GM13976 (cell line): Measurements from ENCODE around the gene PPP1R12C.

Source experiments
- DNase-seq: peaks from one replicate; pipeline ENCODE4 v3.0.0; 2012; ENCODE audit warnings: low spot score
- in situ Hi-C: fragments of 300-500 bp; cut with MboI; formaldehyde crosslinking; loops from one replicate; pipeline ENCODE4 v1.12.0; 2022; ENCODE audit warnings: low sequenced_read_pairs, mixed read lengths, inconsistent platforms; ENCODE audit not compliant: unreplicated experiment
- TF ChIP-seq, protein P1 (sequence below): IDR thresholded peaks from 2 replicates; pipeline ENCODE4 v1.5.1; 2012; ENCODE audit warnings: borderline replicate concordance, mild to moderate bottlenecking; ENCODE audit not compliant: insufficient read depth; ENCODE audit errors: extremely low read depth, missing control alignments, control extremely low read depth

The PPP1R12C gene

DNA sequence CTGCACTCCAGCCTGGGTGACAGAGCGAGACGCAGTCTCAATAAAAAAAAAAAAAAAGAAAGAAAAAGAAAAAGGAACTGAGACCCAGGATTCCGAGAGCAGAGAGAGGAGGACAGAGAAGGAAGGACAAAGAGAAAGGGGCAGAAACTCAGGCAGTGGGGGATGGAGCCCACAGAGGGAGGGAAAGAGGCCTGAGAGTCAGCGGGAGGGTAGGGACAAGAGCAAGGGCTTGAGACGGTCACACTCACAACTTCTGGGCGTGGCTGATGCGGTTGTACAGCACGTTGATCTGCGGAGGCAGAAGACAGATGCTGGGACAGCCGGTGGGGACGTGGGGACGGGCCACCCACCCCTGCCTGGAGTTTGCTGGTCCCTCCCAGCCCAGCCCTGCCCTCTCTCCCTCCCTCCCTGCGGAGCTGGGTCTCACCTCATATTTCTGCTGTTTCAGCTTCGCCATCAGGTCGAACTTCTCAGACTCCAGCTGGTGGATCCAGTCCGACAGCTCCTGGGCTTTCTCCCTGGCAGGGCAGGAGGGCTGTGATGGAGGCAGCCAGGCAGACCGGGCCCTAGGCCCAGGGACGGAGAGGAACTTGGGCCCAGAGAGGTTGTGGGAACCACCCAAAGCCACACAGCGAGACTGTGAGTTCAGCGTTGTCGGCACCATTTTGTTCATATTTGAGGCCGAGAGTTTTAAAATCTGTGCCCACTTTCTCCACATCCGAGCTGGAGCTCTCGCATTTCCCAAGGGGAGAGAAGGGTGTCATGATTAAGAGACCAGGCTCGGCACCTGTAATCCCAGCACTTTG lies 16.4 kb upstream of the PPP1R12C start:
- TF ChIP-seq, protein P1, sequence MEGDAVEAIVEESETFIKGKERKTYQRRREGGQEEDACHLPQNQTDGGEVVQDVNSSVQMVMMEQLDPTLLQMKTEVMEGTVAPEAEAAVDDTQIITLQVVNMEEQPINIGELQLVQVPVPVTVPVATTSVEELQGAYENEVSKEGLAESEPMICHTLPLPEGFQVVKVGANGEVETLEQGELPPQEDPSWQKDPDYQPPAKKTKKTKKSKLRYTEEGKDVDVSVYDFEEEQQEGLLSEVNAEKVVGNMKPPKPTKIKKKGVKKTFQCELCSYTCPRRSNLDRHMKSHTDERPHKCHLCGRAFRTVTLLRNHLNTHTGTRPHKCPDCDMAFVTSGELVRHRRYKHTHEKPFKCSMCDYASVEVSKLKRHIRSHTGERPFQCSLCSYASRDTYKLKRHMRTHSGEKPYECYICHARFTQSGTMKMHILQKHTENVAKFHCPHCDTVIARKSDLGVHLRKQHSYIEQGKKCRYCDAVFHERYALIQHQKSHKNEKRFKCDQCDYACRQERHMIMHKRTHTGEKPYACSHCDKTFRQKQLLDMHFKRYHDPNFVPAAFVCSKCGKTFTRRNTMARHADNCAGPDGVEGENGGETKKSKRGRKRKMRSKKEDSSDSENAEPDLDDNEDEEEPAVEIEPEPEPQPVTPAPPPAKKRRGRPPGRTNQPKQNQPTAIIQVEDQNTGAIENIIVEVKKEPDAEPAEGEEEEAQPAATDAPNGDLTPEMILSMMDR: no peak
- peak; percentile 65 for DNase-seq
- in situ Hi-C loops: no loop called here

DNA sequence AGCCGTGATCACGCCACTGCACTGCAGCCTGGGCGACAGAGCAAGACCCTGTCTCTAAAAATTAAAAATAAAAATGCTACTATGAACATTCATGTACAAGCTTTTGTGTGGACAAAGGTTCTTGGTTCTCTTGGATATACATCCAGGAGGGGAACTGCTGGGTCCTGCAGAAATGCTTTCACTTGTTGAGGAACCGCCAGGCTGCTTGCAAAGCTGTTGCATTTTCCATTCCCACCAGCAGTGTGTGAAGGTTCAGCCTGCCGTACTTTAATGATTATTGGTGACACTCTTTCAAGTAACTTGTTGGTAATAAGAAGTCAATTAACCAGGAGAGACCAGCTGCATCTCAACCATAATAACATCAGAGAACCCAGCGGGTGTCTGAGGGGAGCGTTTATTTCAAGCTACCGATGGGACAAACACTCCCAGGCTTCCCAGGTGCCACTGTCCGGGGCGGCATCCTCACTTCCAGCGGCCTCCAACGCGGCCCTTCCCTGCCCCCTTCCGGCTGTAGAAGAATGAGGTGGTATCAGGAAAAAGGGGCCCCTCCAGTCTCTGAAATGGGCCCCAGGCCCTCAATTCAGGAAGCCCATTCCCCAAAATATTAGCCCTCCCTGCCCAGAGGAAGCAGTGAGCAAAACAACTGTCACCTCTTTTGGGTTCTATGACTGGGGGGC lies 15.2 kb upstream of the PPP1R12C start:
- DNase-seq: no peak
- in situ Hi-C loops: no loop called here
- TF ChIP-seq, protein P1: no peak

DNA sequence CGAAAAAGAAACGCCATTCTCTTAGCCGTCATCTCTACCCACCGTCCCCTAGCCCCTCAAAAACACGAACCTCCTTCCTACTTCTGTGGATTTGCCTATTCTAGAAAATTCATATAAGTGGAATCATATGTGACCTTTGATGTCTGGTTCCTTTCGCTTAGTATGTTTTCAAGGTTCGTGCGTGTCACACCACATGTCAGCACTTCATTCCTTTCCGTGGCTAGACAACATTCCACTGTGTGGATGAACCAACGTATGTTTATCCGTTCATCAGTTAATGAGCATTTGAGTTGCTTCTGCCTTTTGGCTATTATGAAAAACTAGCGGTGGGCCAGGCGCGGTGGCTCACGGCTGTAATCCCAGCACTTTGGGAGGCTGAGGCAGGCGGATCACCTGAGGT lies 14.0 kb upstream of the PPP1R12C start:
- DNase-seq: no peak
- in situ Hi-C loops: no loop called here
- TF ChIP-seq, protein P1: no peak

GRCh38 chr19:55119053-55119452 lies 1.6 kb upstream of the PPP1R12C start:
- no peak for DNase-seq
- in situ Hi-C loops: no loop called here
- TF ChIP-seq, protein P1: no peak

- in situ Hi-C loops: no loop called here
Measured at GRCh38 chr19:55118401-55118991, 1.1 kb upstream of the PPP1R12C start.

More at GRCh38 chr19:55118401-55118991, 1.1 kb upstream of the PPP1R12C start:
- TF ChIP-seq, protein P1: no peak
- no peak for DNase-seq
